SK-N-SH (cell line): Measurements from ENCODE around the gene RASAL2. TPM values are rescaled to one million over a fixed set of nuclear protein-coding genes. Genes with fewer than 3 reads are reported as not detected.

Experiments
- CTCF ChIA-PET: fragments of 300-600, 350-600 bp; formaldehyde crosslinking; extraction: SDS; loops from one replicate; lab custom pipeline; 2021; lab: Yijun Ruan, JAX
- POLR2A ChIA-PET: fragments of 350-600 bp; sonication (Branson Sonifier 250); formaldehyde crosslinking; extraction: SDS; loops from one replicate; lab custom pipeline; 2020; ENCODE audit warnings: antibody characterized with exemption, inconsistent platforms; lab: Yijun Ruan, JAX
- DNase-seq: peaks from one replicate; pipeline ENCODE4 v3.0.0; 2012
- H2AFZ ChIP-seq: fragments of 200-600 bp; sonication (generic); 2 replicates; pipeline ENCODE4 v1.8.1; 2016; ENCODE audit warnings: antibody characterized with exemption, mild to moderate bottlenecking, low read depth
- H3F3A ChIP-seq: fragments of 200-600 bp; sonication (generic); replicated peaks from 2 replicates; pipeline ENCODE3; 2016; ENCODE audit warnings: antibody characterized with exemption, mild to moderate bottlenecking; ENCODE audit not compliant: insufficient read depth
- H3K27ac ChIP-seq, 2 experiments: fragments of 200-500 bp in 1 of 2; fragments of 200-600 bp in 1 of 2; sonication (Bioruptor generic) in 1 of 2; sonication (generic), shearing (Covaris generic) in 1 of 2; 2 replicates each; pipeline versions ENCODE4 v1.5.1 to v1.6.1; 2014 to 2016; ENCODE audit warnings: low read depth in 2 of 2, inconsistent platforms in 1 of 2, low read length in 1 of 2, mild to moderate bottlenecking in 1 of 2, mixed read lengths in 1 of 2
- H3K27me3 ChIP-seq: fragments of 200-600 bp; sonication (generic), shearing (Covaris generic); 2 replicates; pipeline ENCODE4 v1.6.1; 2016; ENCODE audit warnings: mixed run types; ENCODE audit not compliant: insufficient read depth
- H3K36me3 ChIP-seq, 2 experiments: fragments of 200-500 bp in 1 of 2; fragments of 200-600 bp in 1 of 2; sonication (Bioruptor generic) in 1 of 2; sonication (generic) in 1 of 2; replicated peaks in 1 of 2; 2 replicates each; pipeline versions ENCODE3 to v1.5.1; 2014 to 2016; ENCODE audit warnings: low read length in 1 of 2, mild to moderate bottlenecking in 1 of 2; ENCODE audit not compliant: insufficient read depth in 2 of 2, control insufficient read depth in 1 of 2
- H3K4me1 ChIP-seq, 2 experiments: fragments of 200-500 bp in 1 of 2; fragments of 200-600 bp in 1 of 2; sonication (Bioruptor generic) in 1 of 2; sonication (generic), shearing (Covaris generic) in 1 of 2; 2 replicates each; pipeline versions ENCODE4 v1.5.1 to v1.6.1; 2014 to 2016; ENCODE audit warnings: low read depth in 1 of 2, low read length in 1 of 2, mixed run types in 1 of 2; ENCODE audit not compliant: insufficient read depth in 2 of 2, control insufficient read depth in 1 of 2
- H3K4me2 ChIP-seq: fragments of 200-600 bp; sonication (generic), shearing (Covaris generic); 2 replicates; pipeline ENCODE4 v1.6.1; 2017; ENCODE audit warnings: mixed run types
- H3K4me3 ChIP-seq, 2 experiments: fragments of 200-500 bp in 1 of 2; fragments of 200-600 bp in 1 of 2; sonication (Bioruptor generic) in 1 of 2; sonication (generic), shearing (Covaris generic) in 1 of 2; 2 replicates each; pipeline versions ENCODE4 v1.5.1 to v1.8.1; 2014 to 2016; ENCODE audit warnings: low read depth in 2 of 2, inconsistent platforms in 1 of 2, low read length in 1 of 2, mild to moderate bottlenecking in 1 of 2, mixed read lengths in 1 of 2, moderate library complexity in 1 of 2
- H3K79me2 ChIP-seq: fragments of 200-600 bp; sonication (generic); 2 replicates; pipeline ENCODE4 v1.8.1; 2017; ENCODE audit warnings: mild to moderate bottlenecking; ENCODE audit not compliant: insufficient read depth
- H3K9ac ChIP-seq: fragments of 200-600 bp; sonication (generic); 2 replicates; pipeline ENCODE4 v1.6.1; 2017; ENCODE audit warnings: mixed run types
- H3K9me2 ChIP-seq: fragments of 200-600 bp; sonication (generic); 2 replicates; pipeline ENCODE4 v1.6.1; 2017; ENCODE audit warnings: mixed run types
- H3K9me3 ChIP-seq: fragments of 200-600 bp; sonication (generic); 2 replicates; pipeline ENCODE4 v1.6.1; 2017; ENCODE audit warnings: mixed run types, mild to moderate bottlenecking, moderate library complexity
- H4K20me1 ChIP-seq: fragments of 200-600 bp; sonication (generic); 2 replicates; pipeline ENCODE4 v1.6.1; 2017; ENCODE audit warnings: mild to moderate bottlenecking, mixed run types; ENCODE audit not compliant: insufficient read depth
- EP300 ChIP-seq, 2 experiments: IDR thresholded peaks; 2 replicates each; pipeline versions ENCODE4 v1.4.0 to v1.6.1; 2012; ENCODE audit warnings: borderline replicate concordance in 1 of 2, low read depth in 1 of 2, low read length in 1 of 2
- GATA2 ChIP-seq: sonication (generic); formaldehyde crosslinking; IDR thresholded peaks from 2 replicates; pipeline ENCODE4 v1.5.0; 2020; ENCODE audit warnings: mild to moderate bottlenecking, missing genetic modification reagents
- POLR2AphosphoS5 ChIP-seq: IDR thresholded peaks from 2 replicates; pipeline ENCODE4 v1.6.1; 2012; ENCODE audit warnings: low read depth, low read length
- RCOR1 ChIP-seq: fragments of 150-350 bp; IDR thresholded peaks from 2 replicates; pipeline ENCODE4 v1.6.1; 2017; ENCODE audit warnings: antibody characterized with exemption, low read length
- SMC3 ChIP-seq: IDR thresholded peaks from 2 replicates; pipeline ENCODE4 v1.6.1; 2012; ENCODE audit warnings: low read depth, low read length, improper control_type of control experiment
- TCF12 ChIP-seq: IDR thresholded peaks from 2 replicates; pipeline ENCODE4 v1.4.0; 2012
- YY1 ChIP-seq: IDR thresholded peaks from 2 replicates; pipeline ENCODE4 v1.4.0; 2012; ENCODE audit warnings: low read depth, mild to moderate bottlenecking
- WGBS: methylation state at CpG from one replicate; pipeline ENCODE4 v1.1.6; 2017; ENCODE audit warnings: low lambda C conversion rate; 5-methylcytosine and 5-hydroxymethylcytosine counted together
- polyA plus RNA-seq, 3 experiments: library from polyadenylated mRNA; depleted of rRNA; stranded (reverse); fragments of >200 nt; gene quantifications; 2 replicates each; pipeline ENCODE4 v1.2.3, GENCODE V29; 2012
- small RNA-seq, 7 experiments: library from RNA; depleted of rRNA; stranded (forward); fragments of <200 nt; gene quantifications; one replicate each; pipeline ENCODE3, GENCODE V24; 2012
- TF ChIP-seq, protein P1 (sequence below): IDR thresholded peaks from 2 replicates; pipeline ENCODE4 v1.6.1; 2012; ENCODE audit warnings: mild to moderate bottlenecking, low read depth, low read length, moderate library complexity
- TF ChIP-seq, protein P2 (sequence below): IDR thresholded peaks from 2 replicates; pipeline ENCODE4; 2012

Gene RASAL2
- polyA plus RNA-seq, 1 of the 3 experiments (the other 2 are of a cell fraction), result 6.9 TPM

DNA sequence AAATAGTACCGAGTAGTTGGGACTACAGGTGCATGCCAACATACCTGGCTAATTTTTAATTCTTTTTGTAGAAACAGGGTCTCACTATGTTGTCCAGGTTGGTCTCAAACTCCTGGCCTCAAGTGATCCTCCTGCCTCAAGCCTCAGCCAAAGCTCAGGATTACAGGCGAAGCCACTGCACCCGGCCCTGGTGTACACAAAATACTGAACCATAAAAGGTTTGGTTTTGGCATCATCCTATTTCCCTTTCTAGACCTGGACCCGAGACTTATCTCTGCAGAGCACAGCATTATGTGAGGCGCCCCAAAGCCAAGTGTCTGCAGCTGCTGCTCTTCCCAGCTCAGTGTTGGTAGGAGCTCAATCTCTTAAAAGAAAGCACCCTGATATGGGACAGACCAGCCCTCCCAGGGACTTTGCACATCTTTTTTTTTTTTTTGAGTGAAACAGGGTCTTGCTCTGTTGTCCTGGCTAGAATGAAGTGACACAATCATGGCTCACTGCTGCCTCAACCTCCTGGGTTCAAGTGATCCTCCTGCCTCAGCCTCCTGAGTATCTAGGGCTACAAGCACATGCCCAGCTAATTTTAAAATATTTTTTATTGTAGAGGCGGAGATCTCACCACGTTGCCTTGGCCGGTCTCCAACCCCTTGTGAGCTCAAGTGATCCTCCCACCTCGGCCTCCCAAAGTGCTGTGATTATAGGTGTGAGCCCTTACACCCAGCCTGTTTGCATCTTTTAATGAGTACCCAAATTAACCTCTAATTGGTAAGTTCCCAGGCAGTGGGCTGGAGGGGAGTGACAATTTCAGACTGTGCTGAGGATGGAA lies 439.4 kb downstream of the RASAL2 start:
- CTCF ChIA-PET, result interaction anchor here (0.6 to 6.9 kb wide), 31 partner anchors 9 to 837 kb away, joined by 3 to 68 read pairs (median 4); partner anchors contain the start of gene TOR3A
- Histone ChIP-seq H3K79me2 (no peaks in the 10 kb centered on the region), H3K36me3 (no peaks in the 10 kb centered on the region), H3K4me1 (peaks cover 21 to 29% of the 10 kb centered on the region in 2 experiments; a peak in 3 of 4 replicates), H3K4me2 (no peak overlapping the region), H3F3A (peaks cover 18% of the 10 kb centered on the region), H3K9ac (no peak overlapping the region), H3K9me3 (no peaks in the 10 kb centered on the region), H3K27me3 (no peaks in the 10 kb centered on the region), H2AFZ (no peak overlapping the region), H4K20me1 (no peaks in the 10 kb centered on the region), H3K9me2 (no peaks in the 10 kb centered on the region), H3K27ac (no peak overlapping the region)
- no peak for DNase-seq
- 93% methylated on average over 9 of the region's 9 CpGs for WGBS
- TF ChIP-seq, protein P1, sequence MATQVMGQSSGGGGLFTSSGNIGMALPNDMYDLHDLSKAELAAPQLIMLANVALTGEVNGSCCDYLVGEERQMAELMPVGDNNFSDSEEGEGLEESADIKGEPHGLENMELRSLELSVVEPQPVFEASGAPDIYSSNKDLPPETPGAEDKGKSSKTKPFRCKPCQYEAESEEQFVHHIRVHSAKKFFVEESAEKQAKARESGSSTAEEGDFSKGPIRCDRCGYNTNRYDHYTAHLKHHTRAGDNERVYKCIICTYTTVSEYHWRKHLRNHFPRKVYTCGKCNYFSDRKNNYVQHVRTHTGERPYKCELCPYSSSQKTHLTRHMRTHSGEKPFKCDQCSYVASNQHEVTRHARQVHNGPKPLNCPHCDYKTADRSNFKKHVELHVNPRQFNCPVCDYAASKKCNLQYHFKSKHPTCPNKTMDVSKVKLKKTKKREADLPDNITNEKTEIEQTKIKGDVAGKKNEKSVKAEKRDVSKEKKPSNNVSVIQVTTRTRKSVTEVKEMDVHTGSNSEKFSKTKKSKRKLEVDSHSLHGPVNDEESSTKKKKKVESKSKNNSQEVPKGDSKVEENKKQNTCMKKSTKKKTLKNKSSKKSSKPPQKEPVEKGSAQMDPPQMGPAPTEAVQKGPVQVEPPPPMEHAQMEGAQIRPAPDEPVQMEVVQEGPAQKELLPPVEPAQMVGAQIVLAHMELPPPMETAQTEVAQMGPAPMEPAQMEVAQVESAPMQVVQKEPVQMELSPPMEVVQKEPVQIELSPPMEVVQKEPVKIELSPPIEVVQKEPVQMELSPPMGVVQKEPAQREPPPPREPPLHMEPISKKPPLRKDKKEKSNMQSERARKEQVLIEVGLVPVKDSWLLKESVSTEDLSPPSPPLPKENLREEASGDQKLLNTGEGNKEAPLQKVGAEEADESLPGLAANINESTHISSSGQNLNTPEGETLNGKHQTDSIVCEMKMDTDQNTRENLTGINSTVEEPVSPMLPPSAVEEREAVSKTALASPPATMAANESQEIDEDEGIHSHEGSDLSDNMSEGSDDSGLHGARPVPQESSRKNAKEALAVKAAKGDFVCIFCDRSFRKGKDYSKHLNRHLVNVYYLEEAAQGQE, result no peak
- TF ChIP-seq GATA2 (CRISPR knock-in tag), result no peak
- no peak for TF ChIP-seq RCOR1
- TF ChIP-seq YY1, result no peak
- TF ChIP-seq EP300 (IDR thresholded peaks at IDR 0.05; ENCODE audit: borderline replicate concordance in 1 of 2, low read depth in 1 of 2, low read length in 1 of 2), result no peak
- TF ChIP-seq SMC3, result no peak
- no peak for TF ChIP-seq POLR2AphosphoS5
- no peak for TF ChIP-seq TCF12
- TF ChIP-seq, protein P2, sequence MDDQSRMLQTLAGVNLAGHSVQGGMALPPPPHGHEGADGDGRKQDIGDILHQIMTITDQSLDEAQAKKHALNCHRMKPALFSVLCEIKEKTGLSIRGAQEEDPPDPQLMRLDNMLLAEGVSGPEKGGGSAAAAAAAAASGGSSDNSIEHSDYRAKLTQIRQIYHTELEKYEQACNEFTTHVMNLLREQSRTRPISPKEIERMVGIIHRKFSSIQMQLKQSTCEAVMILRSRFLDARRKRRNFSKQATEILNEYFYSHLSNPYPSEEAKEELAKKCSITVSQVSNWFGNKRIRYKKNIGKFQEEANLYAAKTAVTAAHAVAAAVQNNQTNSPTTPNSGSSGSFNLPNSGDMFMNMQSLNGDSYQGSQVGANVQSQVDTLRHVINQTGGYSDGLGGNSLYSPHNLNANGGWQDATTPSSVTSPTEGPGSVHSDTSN, result no peak
- TF ChIP-seq, all 33 proteins: peak for 0
- POLR2A ChIA-PET, result no interaction called here
- H3K4me3 ChIP-seq, result no peak overlapping the region

Small RNAs within 50 kb of the gene (small RNA-seq; reads per million reads assigned to genes)
- gene RF00017, result 0 reads per million in 7 experiments

Other genes starting within 250 kb of the RASAL2 start
- gene SEC16B, start 124.0 kb upstream of the RASAL2 start, polyA plus RNA-seq (2012; rRNA removed), result 0.31 and 0.32 TPM in 2 replicates